HepG2 (cell line): ENCODE results near the gene ZCCHC3. TPM values are rescaled to one million over a fixed set of nuclear protein-coding genes. Genes with fewer than 3 reads are reported as not detected.

Experiments
- CREBL2 ChIP-seq: sonication (generic); formaldehyde crosslinking; IDR thresholded peaks from 2 replicates; pipeline ENCODE4 v1.8.1; 2023; ENCODE audit warnings: missing genetic modification reagents, mild to moderate bottlenecking, borderline replicate concordance
- HNF1B ChIP-seq: sonication (generic); formaldehyde crosslinking; IDR thresholded peaks from 2 replicates; pipeline ENCODE4 v1.5.1; 2020; ENCODE audit warnings: mild to moderate bottlenecking, moderate library complexity, missing genetic modification reagents
- MED13 ChIP-seq: sonication (generic); formaldehyde crosslinking; IDR thresholded peaks from 2 replicates; pipeline ENCODE4 v1.5.0; 2020; ENCODE audit warnings: missing genetic modification reagents
- NBN ChIP-seq: fragments of 450-650 bp; conservative IDR thresholded peaks from 2 replicates; pipeline ENCODE4 v1.6.1; 2017
- PBX2 ChIP-seq: IDR thresholded peaks from 2 replicates; pipeline ENCODE4 v1.6.1; 2016; ENCODE audit warnings: control low read depth
- REXO4 ChIP-seq: sonication (generic); formaldehyde crosslinking; IDR thresholded peaks from 2 replicates; pipeline ENCODE4 v1.8.0; 2022; ENCODE audit warnings: missing genetic modification reagents, mild to moderate bottlenecking, borderline replicate concordance
- RFX5 ChIP-seq: IDR thresholded peaks from 2 replicates; pipeline ENCODE4 v1.6.1; 2011; ENCODE audit warnings: low read depth, low read length, improper control_type of control experiment
- SP4 ChIP-seq: sonication (generic); formaldehyde crosslinking; IDR thresholded peaks from 2 replicates; pipeline ENCODE4 v1.8.1; 2023; ENCODE audit warnings: mild to moderate bottlenecking, missing genetic modification reagents
- TBX3 ChIP-seq: fragments of 450-650 bp; IDR thresholded peaks from 2 replicates; pipeline ENCODE4 v1.6.1; 2017; ENCODE audit warnings: antibody characterized with exemption, mild to moderate bottlenecking, inconsistent platforms, borderline replicate concordance
- YEATS4 ChIP-seq: sonication (generic); formaldehyde crosslinking; IDR thresholded peaks from 2 replicates; pipeline ENCODE4 v1.4.0; 2020; ENCODE audit warnings: missing genetic modification reagents, borderline replicate concordance
- ZBTB2 ChIP-seq: sonication (generic); formaldehyde crosslinking; IDR thresholded peaks from 2 replicates; pipeline ENCODE4 v1.8.0; 2022; ENCODE audit warnings: low read depth, missing genetic modification reagents
- ZNF12 ChIP-seq: sonication (generic); formaldehyde crosslinking; IDR thresholded peaks from 2 replicates; pipeline ENCODE4 v1.5.0; 2020; ENCODE audit warnings: missing genetic modification reagents
- ZNF235 ChIP-seq: sonication (generic); formaldehyde crosslinking; IDR thresholded peaks from 2 replicates; pipeline ENCODE4 v1.8.1; 2023; ENCODE audit warnings: mild to moderate bottlenecking, missing genetic modification reagents, borderline replicate concordance
- ZNF33A ChIP-seq: sonication (generic); formaldehyde crosslinking; IDR thresholded peaks from 2 replicates; pipeline ENCODE4 v1.5.1; 2020; ENCODE audit warnings: missing genetic modification reagents, mild to moderate bottlenecking, moderate library complexity, borderline replicate concordance
- ZNF543 ChIP-seq: sonication (generic); formaldehyde crosslinking; IDR thresholded peaks from 2 replicates; pipeline ENCODE4 v1.4.0; 2020; ENCODE audit warnings: mild to moderate bottlenecking, missing genetic modification reagents
- ZNF547 ChIP-seq: sonication (generic); formaldehyde crosslinking; IDR thresholded peaks from 2 replicates; pipeline ENCODE4 v1.5.1; 2020; ENCODE audit warnings: mild to moderate bottlenecking, missing genetic modification reagents
- ZNF646 ChIP-seq: sonication (generic); formaldehyde crosslinking; IDR thresholded peaks from 2 replicates; pipeline ENCODE4 v1.9.0; 2021; ENCODE audit warnings: mild to moderate bottlenecking, missing genetic modification reagents
- polyA plus RNA-seq, 8 experiments: library from polyadenylated mRNA; depleted of rRNA in 3 of 8; stranded (reverse) in 7 of 8; unstranded in 1 of 8; fragments of >200 nt; fragmentation: Illumina TruSeq in 4 of 8; extraction: Trizol in 4 of 8; gene quantifications; 2 replicates each; pipeline versions ENCODE4 v1.2.1 to v1.2.3, GENCODE V29; 2011 to 2016; ENCODE audit warnings: low read depth in 4 of 8, missing spikeins in 1 of 8, mixed read lengths in 1 of 8; ENCODE audit not compliant: insufficient read depth in 1 of 8
- total RNA-seq, 5 experiments: library from RNA; depleted of rRNA; stranded (reverse); fragments of >200 nt; fragmentation: Illumina TruSeq; extraction: Trizol; gene quantifications; 2 replicates each; pipeline ENCODE4 v1.2.3, GENCODE V29; 2016; ENCODE audit warnings: low read depth in 1 of 5

ZCCHC3 gene
- total and polyA plus RNA-seq, 2 of the 13 experiments (the other 11 are each of a cell fraction or from before 2014, with no cell fraction given): 46.6 to 63.0 TPM

GRCh38 chr20:266596-267562 lies 30.5 kb upstream of the ZCCHC3 start (continued):
- TF ChIP-seq ZNF646 (peak; percentile 74), RFX5 (no peak), CREBL2 (peak; percentile 75; the same call in 1 of the 2 replicates), HNF1B (CRISPR knock-in tag) (peak; percentile 92), ZNF547 (CRISPR knock-in tag) (peak; percentile 95), ZBTB2 (CRISPR knock-in tag) (0 out of 2 replicates have a peak, but pooled peaks have one; percentile 69), SP4 (CRISPR knock-in tag) (peak; percentile 92), ZNF33A (CRISPR knock-in tag) (peak; percentile 85; the same call in 1 of the 2 replicates), PBX2 (peak; percentile 63; the same call in 1 of the 2 replicates), TBX3 (peak; percentile 71; the same call in 1 of the 2 replicates), ZNF543 (peak; percentile 98), MED13 (CRISPR knock-in tag) (no peak; the same call in 1 of the 2 replicates), REXO4 (peak; percentile 92; the same call in 1 of the 2 replicates), ZNF235 (CRISPR knock-in tag) (peak; percentile 52; the same call in 1 of the 2 replicates), ZNF12 (CRISPR knock-in tag) (no peak; the same call in 1 of the 2 replicates), NBN (no peak), YEATS4 (CRISPR knock-in tag) (peak; percentile 81)
